ENCODE data around the gene PLD1.
"Not testable (repeated sequence)": the region's sequence is repeated elsewhere in the genome, so short reads cannot be mapped to it uniquely, and the experiment has no call there.

PLD1 gene

DNA sequence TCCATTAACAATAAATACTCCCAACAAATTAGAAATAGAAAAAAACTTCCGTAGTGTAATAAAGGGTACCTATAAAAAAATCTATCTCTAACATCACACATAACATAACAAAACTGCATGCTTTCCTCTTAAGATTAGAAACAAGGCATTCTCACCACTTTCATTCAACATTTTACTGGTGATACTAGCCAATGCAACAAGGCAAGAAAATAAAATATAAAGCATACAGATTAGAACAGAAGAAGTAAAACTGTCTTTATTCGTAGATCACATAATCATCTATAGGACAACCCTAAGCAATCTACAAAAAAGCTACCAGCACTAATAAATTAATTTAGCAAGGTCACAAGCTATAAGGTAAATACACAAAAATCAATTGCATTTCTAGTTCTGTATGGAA is 107.1 kb downstream of the PLD1 start:
- DNase-seq (ENCODE audit: low read depth in 1 of 2, low spot score in 1 of 2), result no peak

GRCh38 chr3:171700653-171701052 is 109.6 kb downstream of the PLD1 start:
- no peak for DNase-seq (ENCODE audit: low read depth in 1 of 2, low spot score in 1 of 2)

DNA sequence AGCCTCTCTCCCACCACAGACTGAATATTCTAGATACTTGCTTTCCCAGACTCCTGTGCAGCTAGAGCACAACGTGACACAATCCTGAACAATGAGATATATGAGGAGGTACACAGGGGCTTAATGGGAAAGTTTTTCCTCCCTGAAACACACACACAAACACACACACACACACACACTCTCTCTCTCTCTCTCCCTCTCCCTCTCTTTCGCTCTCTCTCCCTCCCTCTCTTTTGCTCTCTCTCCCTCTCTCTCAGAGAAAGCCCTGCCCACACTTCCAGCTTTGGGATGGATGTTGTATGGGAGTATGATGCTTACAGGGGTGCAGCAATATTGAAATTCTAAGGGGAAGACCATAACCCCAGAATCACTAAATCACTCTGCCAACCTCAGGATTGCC is 110.1 kb downstream of the PLD1 start:
- no peak for DNase-seq (ENCODE audit: low read depth in 1 of 2, low spot score in 1 of 2)

DNA sequence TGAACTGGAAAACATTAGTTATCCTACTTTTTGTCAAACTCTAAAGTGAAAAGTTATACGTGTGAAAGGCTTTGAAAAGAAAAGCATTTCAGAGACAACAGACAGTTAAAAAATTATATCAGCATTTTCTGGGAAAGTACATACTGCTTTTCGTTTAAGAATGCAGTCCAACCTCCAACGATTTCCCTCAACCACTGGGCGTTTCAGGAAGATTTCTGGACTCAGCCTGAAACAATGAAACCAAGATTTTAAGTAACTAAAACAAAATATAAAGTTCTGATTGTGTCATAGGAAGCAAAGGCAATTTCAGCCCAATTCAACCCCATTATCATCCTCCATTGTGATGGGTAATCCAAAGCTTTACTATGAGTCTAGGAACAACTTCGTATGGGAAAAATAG is 110.7 kb downstream of the PLD1 start:
- DNase-seq (ENCODE audit: low read depth in 1 of 2, low spot score in 1 of 2), result no peak

GRCh38 chr3:171696805-171697204 is 113.5 kb downstream of the PLD1 start:
- DNase-seq (ENCODE audit: low read depth in 1 of 2, low spot score in 1 of 2), result no peak

- no peak for DNase-seq (ENCODE audit: low read depth in 1 of 2, low spot score in 1 of 2)
These were observed 114.9 kb downstream of the PLD1 start for GRCh38 chr3:171695426-171695825.

DNA sequence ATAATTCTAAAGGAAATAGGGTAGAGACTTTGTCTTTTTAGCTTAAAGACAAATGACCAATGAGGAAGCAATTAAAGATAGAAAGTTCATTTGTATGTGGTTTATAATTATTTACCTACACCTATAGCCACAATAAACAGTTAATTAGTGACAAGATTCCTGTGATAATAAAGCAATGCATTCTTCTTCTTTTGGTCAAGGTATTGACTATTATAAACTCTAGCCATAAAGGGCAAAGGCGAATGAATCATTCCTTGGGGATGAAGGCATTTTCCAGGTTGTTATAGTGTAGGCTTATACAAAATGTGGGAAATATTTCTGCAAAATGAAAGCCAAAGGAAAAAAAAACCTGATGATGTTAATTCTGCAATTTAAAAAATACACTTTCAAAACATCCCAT is 115.4 kb downstream of the PLD1 start:
- DNase-seq (ENCODE audit: low read depth in 1 of 2, low spot score in 1 of 2), result no peak

GRCh38 chr3:171692551-171692950 is 117.7 kb downstream of the PLD1 start:
- not testable (repeated sequence) for DNase-seq (ENCODE audit: low read depth in 1 of 2, low spot score in 1 of 2)

DNA sequence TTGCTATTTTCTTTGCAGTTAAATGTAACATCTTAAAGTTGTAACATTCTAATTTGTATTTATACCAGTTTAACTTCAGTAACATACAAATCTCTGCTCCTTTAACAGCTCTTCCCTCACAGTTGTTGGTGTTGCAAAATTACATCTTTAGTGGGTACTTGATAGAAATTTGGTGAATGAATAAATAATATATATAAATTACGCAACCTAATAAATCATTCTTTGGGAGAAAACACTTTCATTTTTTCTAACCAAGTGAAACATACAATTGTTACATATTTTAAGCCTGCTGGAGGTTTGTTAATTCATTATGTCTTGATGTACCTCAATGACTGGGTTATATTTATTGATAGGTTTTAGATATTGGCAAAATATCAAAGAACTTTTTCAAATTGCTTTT is 118.8 kb downstream of the PLD1 start:
- DNase-seq (ENCODE audit: low read depth in 1 of 2, low spot score in 1 of 2), result no peak

GRCh38 chr3:171690281-171690680 is 120.0 kb downstream of the PLD1 start:
- no peak for DNase-seq (ENCODE audit: low read depth in 1 of 2, low spot score in 1 of 2)

- no peak for DNase-seq (ENCODE audit: low read depth in 1 of 2, low spot score in 1 of 2)
These were observed 121.7 kb downstream of the PLD1 start for GRCh38 chr3:171688593-171688992.

DNA sequence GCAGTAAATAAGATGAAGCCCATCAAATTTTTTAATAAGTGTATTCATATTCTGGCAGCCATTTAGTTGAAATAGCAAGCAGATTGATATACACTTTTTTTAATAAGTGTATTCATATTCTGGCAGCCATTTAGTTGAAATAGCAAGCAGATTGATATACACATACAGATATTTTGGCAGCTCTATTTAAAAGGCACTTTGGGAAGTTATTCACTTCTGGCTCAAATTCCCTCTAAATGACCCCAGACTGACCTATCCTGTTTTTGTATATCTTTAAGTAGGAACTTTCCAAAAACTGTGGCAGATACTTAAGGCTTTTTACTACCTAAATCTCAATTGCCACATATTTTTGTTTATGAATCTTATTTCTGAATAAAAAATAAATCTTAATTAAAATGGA is 122.3 kb downstream of the PLD1 start:
- no peak for DNase-seq (ENCODE audit: low read depth in 1 of 2, low spot score in 1 of 2)

- no peak for DNase-seq (ENCODE audit: low read depth in 1 of 2, low spot score in 1 of 2)
These were observed 122.7 kb downstream of the PLD1 start for GRCh38 chr3:171687581-171687980.

GRCh38 chr3:171687064-171687463 is 123.2 kb downstream of the PLD1 start:
- DNase-seq (ENCODE audit: low read depth in 1 of 2, low spot score in 1 of 2), result no peak

GRCh38 chr3:171685116-171685895 is 125.0 kb downstream of the PLD1 start:
- DNase-seq (ENCODE audit: low read depth in 1 of 2, low spot score in 1 of 2), result no peak

GRCh38 chr3:171684221-171684620 is 126.1 kb downstream of the PLD1 start:
- DNase-seq (ENCODE audit: low read depth in 1 of 2, low spot score in 1 of 2), result no peak

DNA sequence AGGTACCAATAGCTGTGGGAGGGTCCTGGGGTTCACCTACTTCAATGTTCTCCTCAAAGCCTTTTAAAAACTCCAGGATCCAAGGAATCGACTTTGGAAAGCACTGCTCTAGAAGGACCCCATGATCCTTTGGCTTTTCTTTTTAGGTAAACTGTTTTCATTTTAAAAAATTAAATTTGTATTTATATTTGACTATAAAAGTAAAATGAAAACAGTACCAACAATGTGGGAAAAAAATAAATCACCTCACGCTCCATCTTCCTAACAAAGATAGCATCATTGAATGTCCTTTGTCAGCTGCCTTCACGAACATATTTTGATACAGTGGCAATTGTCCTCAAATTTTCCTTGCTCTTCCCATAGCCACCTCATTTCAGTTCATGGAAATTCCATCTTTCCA is 127.5 kb downstream of the PLD1 start:
- no peak for DNase-seq (ENCODE audit: low read depth in 1 of 2, low spot score in 1 of 2)

DNA sequence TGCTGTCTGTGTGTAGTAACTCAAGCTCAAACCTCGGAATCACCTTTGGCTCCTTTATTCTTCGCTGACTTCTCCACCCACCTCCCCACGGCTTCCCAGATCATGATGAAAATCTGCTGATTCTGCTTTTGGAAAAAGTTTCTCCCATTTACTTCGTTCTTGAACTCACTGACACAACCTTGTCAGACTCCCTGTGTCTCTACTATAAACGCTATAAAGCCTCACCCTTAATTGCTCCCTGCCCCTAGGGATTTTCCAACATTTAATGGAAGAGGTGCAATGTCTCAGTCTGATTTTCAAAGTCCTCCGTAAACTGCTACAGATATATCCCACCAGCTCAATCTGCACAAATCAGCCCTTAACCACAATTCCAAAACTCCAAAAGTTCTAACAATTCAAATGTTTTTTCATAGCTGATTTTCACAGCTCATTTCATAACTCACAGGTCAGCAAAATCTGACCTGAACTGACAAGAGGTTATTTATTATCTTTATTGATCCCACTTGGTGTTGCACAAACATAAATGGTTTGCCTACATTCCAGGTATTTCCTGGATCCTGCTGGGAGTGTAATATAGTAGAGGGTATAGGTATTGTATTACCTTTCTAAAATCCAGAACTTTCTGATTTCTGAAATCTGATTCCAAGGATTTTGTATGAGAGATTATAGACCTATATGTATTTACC is 129.4 kb downstream of the PLD1 start:
- DNase-seq (ENCODE audit: low read depth in 1 of 2, low spot score in 1 of 2), result no peak

DNA sequence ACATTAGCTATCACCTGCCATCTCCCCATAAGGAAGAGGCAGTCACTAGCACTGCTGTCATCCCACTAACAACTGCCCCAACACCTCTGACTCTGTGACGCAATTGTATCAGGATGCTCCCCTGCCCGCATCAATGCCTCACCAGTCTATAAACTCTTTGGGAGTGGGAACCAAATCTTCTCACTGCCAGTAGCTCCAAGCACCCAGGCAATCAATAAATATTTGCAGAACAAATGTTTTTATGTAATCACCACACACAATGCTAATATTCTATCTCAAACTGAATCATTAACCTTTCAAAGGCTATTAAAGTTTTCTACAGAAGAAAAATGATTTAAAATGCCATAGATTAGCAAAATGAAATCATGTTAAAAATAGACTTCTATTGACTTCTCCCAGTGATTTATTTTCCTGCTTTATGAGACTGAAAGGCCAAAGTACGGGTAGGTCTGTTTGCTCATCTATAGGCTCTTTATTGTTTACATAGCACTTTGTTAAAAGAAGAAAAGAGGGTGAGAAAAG is 131.3 kb downstream of the PLD1 start:
- no peak for DNase-seq (ENCODE audit: low read depth in 1 of 2, low spot score in 1 of 2)

DNA sequence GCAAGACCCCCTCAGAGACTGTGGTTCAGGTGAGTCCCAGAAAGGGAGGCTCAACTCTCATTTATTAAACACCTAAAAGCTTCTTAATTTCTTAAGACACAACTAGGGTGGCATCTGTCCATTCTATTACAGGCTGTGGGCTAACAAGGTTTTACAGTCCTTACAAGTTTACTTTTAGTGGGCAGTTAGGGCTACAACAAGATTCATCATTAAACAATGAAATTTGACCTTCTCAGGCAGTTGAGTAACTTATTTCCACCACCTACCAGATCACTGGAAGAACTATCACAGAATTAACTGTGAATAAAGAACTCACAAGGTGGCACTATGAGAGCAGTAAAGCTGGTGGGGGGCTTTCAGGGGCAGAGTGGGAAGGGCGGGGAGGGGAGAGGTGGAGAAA is 132.6 kb downstream of the PLD1 start:
- DNase-seq (ENCODE audit: low read depth in 1 of 2, low spot score in 1 of 2), result no peak

GRCh38 chr3:171676601-171677175 is 133.6 kb downstream of the PLD1 start:
- no peak for DNase-seq (ENCODE audit: low read depth in 1 of 2, low spot score in 1 of 2)

DNA sequence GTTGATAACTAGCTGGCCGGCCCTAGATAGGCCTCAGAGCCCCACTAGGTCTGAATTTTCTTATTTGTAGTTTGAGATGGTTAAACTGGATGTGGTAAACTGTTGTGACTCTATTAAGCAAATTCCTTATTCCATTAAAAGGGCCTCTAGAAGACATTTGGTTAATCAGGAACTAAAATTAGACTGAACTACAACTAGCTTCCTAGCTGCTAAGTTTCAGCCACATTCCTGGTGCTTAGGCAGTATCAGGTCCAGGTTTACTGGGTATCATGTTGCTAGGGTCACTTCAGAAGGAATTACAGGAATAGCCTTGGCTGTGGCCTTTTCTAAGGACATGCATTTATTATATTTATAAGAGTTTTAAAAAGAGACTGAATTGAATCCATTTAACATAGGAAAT is 136.3 kb downstream of the PLD1 start:
- DNase-seq (ENCODE audit: low read depth in 1 of 2, low spot score in 1 of 2), result no peak

Measured in stimulated activated CD4-positive, alpha-beta T cell treated with anti-CD3 and anti-CD28 coated beads, Interleukin-15, amount 100 ng/mL, for 1 hour (primary cell).